Sigmoid colon (tissue), 7 donors: ENCODE data around the gene CENPM. TPM values are rescaled to one million over a fixed set of nuclear protein-coding genes. Genes with fewer than 3 reads are reported as not detected.

Source experiments
- DNase-seq: peaks from one replicate; pipeline ENCODE4 v3.0.0-alpha.2; 2019
- H3K27ac ChIP-seq, 4 donors: fragments of 200-600 bp; sonication (generic); one replicate each; pipeline ENCODE4 v1.5.1; 2016 to 2019; ENCODE audit warnings: mild to moderate bottlenecking in 1 of 4
- H3K27me3 ChIP-seq, 3 donors: fragments of 200-600 bp; sonication (generic); one replicate each; pipeline ENCODE4 v1.5.1; 2019; ENCODE audit warnings: mild to moderate bottlenecking in 1 of 3
- H3K36me3 ChIP-seq, 4 donors: fragments of 200-600 bp; sonication (generic); one replicate each; pipeline ENCODE4 v1.5.1; 2016 to 2019
- H3K4me1 ChIP-seq, 4 donors: fragments of 200-600 bp; sonication (generic); one replicate each; pipeline ENCODE4 v1.5.1; 2017 to 2019
- H3K4me3 ChIP-seq, 4 donors: fragments of 200-600 bp; sonication (generic); one replicate each; pipeline ENCODE4 v1.5.1; 2017 to 2019; ENCODE audit warnings: mild to moderate bottlenecking in 2 of 4, moderate library complexity in 1 of 4
- H3K9me3 ChIP-seq, 4 donors: fragments of 200-600 bp in 3 of 4; sonication (generic) in 3 of 4; one replicate each; pipeline versions ENCODE4 v1.5.1 to v1.6.1; 2013 to 2019
- EP300 ChIP-seq, 4 donors: sonication (generic); formaldehyde crosslinking; IDR thresholded peaks; one replicate each; pipeline ENCODE4 v1.6.1; 2017; ENCODE audit warnings: antibody characterized with exemption in 4 of 4
- POLR2A ChIP-seq, 2 donors: fragments of 450-650 bp; IDR thresholded peaks; one replicate each; pipeline ENCODE4 v1.6.1; 2016; ENCODE audit warnings: antibody characterized with exemption in 2 of 2, mild to moderate bottlenecking in 2 of 2, moderate library complexity in 2 of 2
- POLR2AphosphoS5 ChIP-seq, 4 donors: sonication (generic); formaldehyde crosslinking; IDR thresholded peaks; one replicate each; pipeline ENCODE4 v1.6.1; 2017; ENCODE audit warnings: antibody characterized with exemption in 4 of 4
- WGBS, 2 donors: extraction: QIAGEN DNeasy Blood & Tissue Kit; methylation state at CpG; one replicate each; pipeline ENCODE4 v1.1.7; 2013; 5-methylcytosine and 5-hydroxymethylcytosine counted together
- intact Hi-C: fragments of 100-400 bp; cut with DNase I; formaldehyde crosslinking; loops from one replicate; pipeline ENCODE4 v1.15.1; 2023
- polyA plus RNA-seq, 3 donors: library from polyadenylated mRNA; stranded (reverse); fragments of 200-250 nt; gene quantifications; one replicate each; pipeline ENCODE4 v1.2.3, GENCODE V29; 2013
- total RNA-seq, 4 donors: library from RNA; depleted of rRNA; stranded (reverse); fragments of >200 nt; gene quantifications; one replicate each; pipeline ENCODE4 v1.1.0, GENCODE V29; 2016
- TF ChIP-seq, protein P1 (sequence below), 4 experiments: fragments of 450-650 bp in 3 of 4; fragments of 200-600 bp in 1 of 4; IDR thresholded peaks; one replicate each; pipeline ENCODE4 v1.5.1; 2016 to 2019; ENCODE audit warnings: antibody characterized with exemption in 4 of 4, mild to moderate bottlenecking in 3 of 4, moderate library complexity in 2 of 4
- donor health status: healthy with polysubstance abuse.
- donor health status: Bipolar disorder and iron deficiency.
- donor health status: healthy.

CENPM gene
- total and polyA plus RNA-seq, 7 donors, result 1.1 to 48.5 (median 14.7) TPM; not detected in 1

GRCh38 chr22:41935015-41935351 is 12.0 kb downstream of the CENPM start:
- no peak for DNase-seq
- 93 to 97% methylated on average over 4 of the region's 4 CpGs for WGBS, 2 donors
- no peak overlapping the region for H3K4me3 ChIP-seq
- H3K36me3 ChIP-seq, result no peaks in the 10 kb centered on the region
- TF ChIP-seq POLR2A (IDR thresholded peaks at IDR 0.05), result no peak
- TF ChIP-seq POLR2AphosphoS5 (IDR thresholded peaks at IDR 0.05), result no peak
- no peak for TF ChIP-seq EP300 (IDR thresholded peaks at IDR 0.05)
- TF ChIP-seq, protein P1, sequence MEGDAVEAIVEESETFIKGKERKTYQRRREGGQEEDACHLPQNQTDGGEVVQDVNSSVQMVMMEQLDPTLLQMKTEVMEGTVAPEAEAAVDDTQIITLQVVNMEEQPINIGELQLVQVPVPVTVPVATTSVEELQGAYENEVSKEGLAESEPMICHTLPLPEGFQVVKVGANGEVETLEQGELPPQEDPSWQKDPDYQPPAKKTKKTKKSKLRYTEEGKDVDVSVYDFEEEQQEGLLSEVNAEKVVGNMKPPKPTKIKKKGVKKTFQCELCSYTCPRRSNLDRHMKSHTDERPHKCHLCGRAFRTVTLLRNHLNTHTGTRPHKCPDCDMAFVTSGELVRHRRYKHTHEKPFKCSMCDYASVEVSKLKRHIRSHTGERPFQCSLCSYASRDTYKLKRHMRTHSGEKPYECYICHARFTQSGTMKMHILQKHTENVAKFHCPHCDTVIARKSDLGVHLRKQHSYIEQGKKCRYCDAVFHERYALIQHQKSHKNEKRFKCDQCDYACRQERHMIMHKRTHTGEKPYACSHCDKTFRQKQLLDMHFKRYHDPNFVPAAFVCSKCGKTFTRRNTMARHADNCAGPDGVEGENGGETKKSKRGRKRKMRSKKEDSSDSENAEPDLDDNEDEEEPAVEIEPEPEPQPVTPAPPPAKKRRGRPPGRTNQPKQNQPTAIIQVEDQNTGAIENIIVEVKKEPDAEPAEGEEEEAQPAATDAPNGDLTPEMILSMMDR (IDR thresholded peaks at IDR 0.05), result no peak
- no peaks in the 10 kb centered on the region for H3K27me3 ChIP-seq
- peaks cover 0 to 11% (median 10%) of the 10 kb centered on the region in 4 donors for H3K4me1 ChIP-seq
- H3K9me3 ChIP-seq, result no peaks in the 10 kb centered on the region
- intact Hi-C loops, result no loop called here
- no peak overlapping the region for H3K27ac ChIP-seq

DNA sequence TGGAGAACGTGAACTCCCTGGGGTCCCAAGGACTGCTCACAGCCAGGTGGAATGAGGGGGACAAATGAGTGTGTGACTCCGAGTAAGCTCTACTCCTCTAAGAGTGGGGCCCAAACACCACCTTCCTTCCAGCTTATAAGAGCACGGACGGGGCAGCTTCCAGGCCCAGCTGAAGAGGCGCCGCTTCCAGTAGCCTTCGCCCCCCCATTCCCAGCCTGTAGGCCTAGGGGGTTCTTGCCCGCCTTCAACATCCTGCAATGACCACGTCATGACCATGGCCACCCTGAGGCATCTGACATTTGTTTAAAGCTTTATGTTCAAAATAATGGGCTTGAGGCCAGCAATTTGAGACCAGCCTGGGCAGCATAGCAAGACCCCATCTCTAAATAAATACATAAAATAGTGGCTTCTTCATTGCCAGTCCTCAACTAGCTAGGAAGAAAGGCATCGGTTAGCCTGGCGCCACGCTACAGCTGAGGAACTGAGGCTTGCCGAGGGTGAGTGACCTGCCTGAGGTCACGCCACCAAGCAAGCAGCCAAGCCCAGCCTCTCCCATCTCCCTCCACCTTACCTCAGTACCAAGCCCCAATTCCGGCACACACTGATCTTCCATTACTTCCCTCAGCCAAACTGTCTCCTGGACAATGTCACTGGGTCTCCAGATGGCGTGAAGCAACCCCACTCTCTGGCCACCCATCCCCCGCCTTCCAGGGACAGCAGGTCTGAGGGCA is 12.5 kb downstream of the CENPM start:
- Histone ChIP-seq H3K9me3 (no peaks in the 10 kb centered on the region), H3K36me3 (no peaks in the 10 kb centered on the region), H3K27ac (no peak overlapping the region), H3K4me1 (peaks cover 0 to 11% (median 10%) of the 10 kb centered on the region in 4 donors), H3K4me3 (no peak overlapping the region), H3K27me3 (no peaks in the 10 kb centered on the region)
- intact Hi-C loops, result no loop called here
- TF ChIP-seq, protein P1 (IDR thresholded peaks at IDR 0.05), result no peak
- no peak for TF ChIP-seq EP300 (IDR thresholded peaks at IDR 0.05)
- no peak for TF ChIP-seq POLR2A (IDR thresholded peaks at IDR 0.05)
- TF ChIP-seq POLR2AphosphoS5 (IDR thresholded peaks at IDR 0.05), result no peak
- DNase-seq, result no peak
- 92 to 95% methylated on average over 17 of the region's 17 CpGs for WGBS, 2 donors

DNA sequence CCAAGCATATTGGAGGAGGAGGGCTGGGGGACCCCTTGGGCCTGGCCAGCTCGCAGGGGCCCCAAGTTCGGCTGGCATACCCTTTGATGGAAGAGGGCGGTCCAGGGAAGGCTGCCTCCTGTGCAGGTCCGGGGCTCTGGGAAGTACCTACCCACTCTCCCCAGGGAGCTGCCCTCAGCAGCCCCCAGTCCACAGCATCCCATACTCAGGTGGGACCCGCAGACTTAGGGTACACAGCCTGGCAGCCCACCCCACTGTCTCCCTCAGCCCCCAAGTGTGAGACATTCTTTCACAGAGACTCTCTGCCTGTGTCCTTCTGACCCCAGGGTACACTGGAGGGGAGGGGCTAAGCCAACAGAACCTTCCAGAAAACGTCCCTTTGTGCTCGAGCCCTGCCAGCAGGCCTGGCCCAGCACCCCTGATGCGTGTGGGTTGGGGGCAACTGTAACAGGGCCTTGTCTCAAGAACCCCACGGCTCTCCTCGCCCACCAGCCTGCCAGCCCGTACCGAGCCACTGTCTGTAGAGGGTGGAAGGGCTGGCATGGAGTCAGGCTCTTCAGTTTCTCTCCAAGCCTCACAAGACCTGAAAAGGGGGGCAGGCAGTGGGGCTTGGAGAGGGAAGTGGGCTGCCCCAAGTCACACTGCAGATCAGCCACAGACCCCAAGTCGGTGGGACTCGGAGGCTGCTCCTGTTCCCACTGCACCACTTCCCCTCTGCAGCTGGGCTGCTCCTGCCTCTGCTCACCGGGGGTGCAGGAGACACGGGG is 13.4 kb downstream of the CENPM start:
- no peak for DNase-seq
- TF ChIP-seq, protein P1 (IDR thresholded peaks at IDR 0.05), result no peak
- TF ChIP-seq POLR2AphosphoS5 (IDR thresholded peaks at IDR 0.05) (no peak), EP300 (IDR thresholded peaks at IDR 0.05) (no peak), POLR2A (IDR thresholded peaks at IDR 0.05) (no peak)
- Histone ChIP-seq H3K9me3 (no peaks in the 10 kb centered on the region), H3K4me1 (peaks cover 0 to 3% (median 2%) of the 10 kb centered on the region in 4 donors), H3K27ac (no peak overlapping the region), H3K36me3 (no peaks in the 10 kb centered on the region), H3K4me3 (no peak overlapping the region), H3K27me3 (no peaks in the 10 kb centered on the region)
- WGBS, 2 donors, result 71 to 80% methylated on average over 16 of the region's 16 CpGs
- intact Hi-C loops, result no loop called here

DNA sequence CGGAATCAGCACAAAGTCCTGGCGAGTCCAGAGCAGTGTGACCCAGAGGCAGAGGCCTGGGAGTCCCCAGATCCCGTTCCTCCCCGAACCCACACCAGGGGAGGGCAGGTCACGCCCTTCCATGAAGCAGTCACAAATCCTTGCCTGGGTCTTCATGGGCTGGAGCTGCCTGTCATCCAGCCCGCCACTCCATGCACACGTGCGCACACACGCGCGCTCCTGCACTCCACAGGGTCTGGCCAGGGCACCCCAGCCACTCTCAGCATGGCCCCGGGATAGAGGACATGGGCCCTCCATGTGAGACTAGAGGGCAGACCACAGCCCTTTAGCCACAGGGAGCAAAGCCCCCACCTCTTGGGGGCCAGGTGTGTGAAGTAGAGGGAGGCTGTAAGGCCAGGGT is 14.6 kb downstream of the CENPM start:
- H3K9me3 ChIP-seq, result no peaks in the 10 kb centered on the region
- H3K4me3 ChIP-seq, result no peak overlapping the region
- H3K27me3 ChIP-seq, result no peaks in the 10 kb centered on the region
- intact Hi-C loops, result no loop called here
- TF ChIP-seq POLR2AphosphoS5 (IDR thresholded peaks at IDR 0.05) (no peak), EP300 (IDR thresholded peaks at IDR 0.05) (no peak), POLR2A (IDR thresholded peaks at IDR 0.05) (no peak)
- TF ChIP-seq, protein P1 (IDR thresholded peaks at IDR 0.05), result no peak
- no peak overlapping the region for H3K27ac ChIP-seq
- 94% methylated on average over 12 of the region's 12 CpGs for WGBS, 2 donors
- no peaks in the 10 kb centered on the region for H3K36me3 ChIP-seq
- H3K4me1 ChIP-seq, result no peaks in the 10 kb centered on the region
- DNase-seq, result no peak
